ENCODE measurements around the gene TCF4.

The TCF4 gene

GRCh38 chr18:55447672-55448018, 140.3 kb downstream of the TCF4 start:
- in situ Hi-C loops (cut with MboI; ENCODE audit: low sequenced_read_pairs), result no loop called here

- in situ Hi-C loops (cut with MboI; ENCODE audit: low sequenced_read_pairs), result no loop called here
These were observed 140.9 kb downstream of the TCF4 start for GRCh38 chr18:55446996-55447671.

GRCh38 chr18:55444536-55444935, 143.5 kb downstream of the TCF4 start:
- in situ Hi-C loops (cut with MboI; ENCODE audit: low sequenced_read_pairs), result no loop called here

DNA sequence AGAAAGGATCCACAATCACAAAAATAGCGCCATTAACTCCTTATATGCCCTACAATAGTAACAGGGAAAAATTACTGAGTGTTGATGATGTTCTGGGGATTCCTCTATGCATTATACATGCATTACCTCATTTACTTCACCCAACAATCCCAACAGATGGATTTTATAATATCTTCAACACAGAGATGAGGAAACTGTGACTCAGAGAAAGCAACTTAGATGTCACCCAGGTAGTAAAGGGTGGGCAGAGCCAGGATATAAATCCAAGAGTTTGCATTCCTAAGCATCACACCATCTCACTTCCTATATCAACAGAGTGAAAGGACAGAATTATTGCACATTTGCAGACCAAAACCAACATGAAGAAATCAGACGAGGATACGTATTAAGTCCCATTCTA, 144.2 kb downstream of the TCF4 start:
- in situ Hi-C loops (cut with MboI; ENCODE audit: low sequenced_read_pairs), result no loop called here

DNA sequence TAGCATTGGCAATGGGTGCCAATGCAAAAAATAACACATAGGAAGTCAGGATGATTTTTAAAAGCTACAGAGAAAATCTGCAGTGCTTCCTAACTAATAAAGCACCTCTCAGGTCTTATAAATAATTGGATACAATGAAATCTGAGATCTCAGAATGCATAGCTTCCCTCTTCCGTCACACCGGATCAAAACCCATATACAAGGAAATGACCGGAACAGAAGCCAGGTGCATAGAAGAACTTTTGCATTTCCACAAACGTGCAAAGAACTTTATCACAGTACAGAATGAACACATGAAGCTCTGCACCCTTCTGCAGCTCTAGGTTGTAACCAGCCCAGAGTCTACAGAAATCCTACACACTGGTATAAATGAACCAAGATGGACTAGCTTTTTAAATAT, 145.4 kb downstream of the TCF4 start:
- in situ Hi-C loops (cut with MboI; ENCODE audit: low sequenced_read_pairs), result no loop called here

DNA sequence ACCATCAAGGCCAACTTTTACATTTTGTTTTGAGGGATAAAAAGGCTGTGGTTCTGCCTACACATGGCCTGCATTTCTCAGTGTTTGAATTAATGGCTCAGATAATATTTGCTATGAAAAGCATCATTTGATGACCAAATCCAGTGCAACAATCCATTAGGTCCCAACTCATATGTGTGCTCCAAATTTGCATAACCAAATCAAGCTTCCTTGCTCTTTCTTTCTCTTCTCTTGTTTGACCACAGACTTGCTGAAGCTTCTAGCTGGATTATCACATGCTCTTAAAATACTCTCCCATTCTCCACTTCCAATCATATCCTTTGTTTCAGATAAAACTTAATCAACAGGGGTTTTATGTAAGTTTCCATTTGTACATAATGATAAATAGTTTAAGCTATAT, 147.0 kb downstream of the TCF4 start:
- in situ Hi-C loops (cut with MboI; ENCODE audit: low sequenced_read_pairs), result no loop called here

DNA sequence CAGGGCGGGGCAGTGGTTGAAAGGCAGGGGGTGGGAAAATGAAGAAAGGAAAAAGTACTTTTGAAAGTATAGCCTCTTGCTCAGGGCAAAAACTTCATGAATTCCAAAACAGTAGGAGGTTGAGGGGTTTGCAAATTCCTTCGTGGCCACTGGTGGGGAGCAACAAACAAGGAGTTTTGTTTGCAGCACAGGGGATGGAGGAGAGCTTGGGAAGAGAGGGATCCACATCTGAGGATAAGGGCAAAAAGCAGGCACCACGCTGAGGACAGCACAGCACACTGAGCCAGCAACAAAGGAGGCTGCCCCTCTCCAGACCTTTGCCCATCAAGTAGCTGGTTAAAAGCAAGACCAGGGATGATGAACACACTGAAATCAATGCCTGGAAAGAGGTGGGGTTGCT, 148.9 kb downstream of the TCF4 start:
- in situ Hi-C loops (cut with MboI; ENCODE audit: low sequenced_read_pairs), result no loop called here

DNA sequence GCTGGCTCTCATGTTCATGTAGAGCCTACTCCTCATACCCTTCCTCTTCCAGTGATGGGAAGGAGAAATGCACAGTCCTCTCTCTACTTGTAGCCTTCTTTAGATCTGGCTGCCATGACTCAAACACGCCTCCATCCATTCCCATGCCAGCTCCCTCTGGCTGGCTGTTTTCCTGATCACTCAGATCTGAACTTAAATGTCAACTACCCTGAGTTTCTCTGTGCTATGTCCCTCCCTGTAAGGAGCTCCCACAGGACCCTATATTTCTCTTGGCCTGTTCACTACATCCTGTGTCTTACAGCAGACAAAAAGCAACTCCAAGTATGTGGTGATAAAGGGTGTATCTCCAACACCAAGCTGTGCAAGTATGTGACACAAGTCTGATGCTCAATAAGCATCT, 152.4 kb downstream of the TCF4 start:
- in situ Hi-C loops (cut with MboI; ENCODE audit: low sequenced_read_pairs), result no loop called here

DNA sequence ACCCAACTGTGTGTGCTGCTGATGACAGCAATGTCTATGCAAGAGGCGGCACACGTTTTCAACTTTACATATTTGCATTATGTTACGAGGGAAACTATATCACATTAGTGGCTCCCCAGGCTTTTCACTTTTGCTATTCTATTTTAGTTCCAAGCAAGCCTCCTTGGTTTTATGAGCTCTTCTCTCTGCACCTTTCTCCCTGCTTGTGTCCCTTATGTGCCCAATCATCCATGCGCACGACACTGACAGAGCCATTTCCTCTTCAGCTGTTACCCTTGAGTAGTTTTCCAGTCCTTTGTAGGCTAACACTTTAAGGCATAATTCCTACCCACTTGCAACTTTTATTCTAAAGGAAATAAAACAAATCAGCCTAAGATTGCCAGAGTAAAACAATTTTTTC, 154.3 kb downstream of the TCF4 start:
- in situ Hi-C loops (cut with MboI; ENCODE audit: low sequenced_read_pairs), result no loop called here

- in situ Hi-C loops (cut with MboI; ENCODE audit: low sequenced_read_pairs), result no loop called here
These were observed 154.9 kb downstream of the TCF4 start for GRCh38 chr18:55433140-55433539.

- in situ Hi-C loops (cut with MboI; ENCODE audit: low sequenced_read_pairs), result no loop called here
These were observed 155.5 kb downstream of the TCF4 start for GRCh38 chr18:55432307-55433040.

DNA sequence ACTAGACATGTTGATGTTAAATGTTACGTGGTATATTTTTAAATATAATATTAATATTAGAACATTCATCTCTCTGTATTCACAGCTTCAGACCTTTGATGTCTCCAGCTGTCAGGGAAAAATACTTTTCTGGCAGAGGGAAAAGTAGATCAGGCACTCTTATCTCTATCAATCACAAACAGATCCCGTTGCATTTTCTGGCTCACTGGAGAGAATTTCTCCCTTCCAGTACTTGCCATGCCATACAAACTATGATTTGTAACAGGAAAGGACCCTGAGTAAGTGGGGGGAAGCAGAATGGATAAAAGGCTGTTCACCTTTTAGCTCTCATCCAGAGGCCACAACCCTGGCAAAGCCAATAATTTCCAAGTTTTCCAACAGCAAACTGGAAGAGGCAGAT, 158.0 kb downstream of the TCF4 start:
- in situ Hi-C loops (cut with MboI; ENCODE audit: low sequenced_read_pairs), result no loop called here

GRCh38 chr18:55427951-55428350, 160.0 kb downstream of the TCF4 start:
- in situ Hi-C loops (cut with MboI; ENCODE audit: low sequenced_read_pairs), result no loop called here

GRCh38 chr18:55425698-55426097, 162.3 kb downstream of the TCF4 start:
- in situ Hi-C loops (cut with MboI; ENCODE audit: low sequenced_read_pairs), result no loop called here

DNA sequence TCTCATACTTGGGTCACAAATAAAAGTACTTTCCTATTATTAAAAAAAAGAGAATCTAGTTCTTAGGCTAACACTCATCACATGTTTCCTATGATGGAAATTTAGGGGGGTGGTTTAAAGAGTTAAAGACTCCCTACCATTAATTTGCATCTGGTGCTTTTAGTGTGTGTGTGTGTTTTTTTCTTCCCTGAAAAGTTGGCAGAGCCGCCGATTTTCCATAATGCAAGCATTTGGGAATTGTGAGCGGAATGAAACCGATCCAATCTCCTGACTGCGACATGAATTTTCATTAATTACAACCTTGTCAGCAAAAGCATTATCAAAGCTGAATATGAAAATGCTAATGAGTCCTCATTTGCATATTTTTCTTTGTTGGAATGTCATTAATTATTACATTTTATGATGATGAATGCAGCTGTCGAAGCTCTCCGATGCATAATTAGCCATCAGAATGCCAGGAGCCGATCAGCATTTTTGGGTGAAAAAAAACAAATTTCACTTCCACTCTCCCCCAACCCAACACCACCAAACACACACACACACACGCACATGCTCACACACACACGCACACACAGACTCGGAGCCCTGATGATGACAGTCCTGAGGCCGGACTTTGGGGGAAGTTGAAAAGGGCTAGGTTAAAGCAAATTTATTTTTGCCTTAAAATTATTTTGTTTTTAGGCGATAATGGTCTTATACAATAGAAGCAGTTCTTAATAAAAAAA, 165.4 kb downstream of the TCF4 start:
- in situ Hi-C loops (cut with MboI; ENCODE audit: low sequenced_read_pairs), result no loop called here

DNA sequence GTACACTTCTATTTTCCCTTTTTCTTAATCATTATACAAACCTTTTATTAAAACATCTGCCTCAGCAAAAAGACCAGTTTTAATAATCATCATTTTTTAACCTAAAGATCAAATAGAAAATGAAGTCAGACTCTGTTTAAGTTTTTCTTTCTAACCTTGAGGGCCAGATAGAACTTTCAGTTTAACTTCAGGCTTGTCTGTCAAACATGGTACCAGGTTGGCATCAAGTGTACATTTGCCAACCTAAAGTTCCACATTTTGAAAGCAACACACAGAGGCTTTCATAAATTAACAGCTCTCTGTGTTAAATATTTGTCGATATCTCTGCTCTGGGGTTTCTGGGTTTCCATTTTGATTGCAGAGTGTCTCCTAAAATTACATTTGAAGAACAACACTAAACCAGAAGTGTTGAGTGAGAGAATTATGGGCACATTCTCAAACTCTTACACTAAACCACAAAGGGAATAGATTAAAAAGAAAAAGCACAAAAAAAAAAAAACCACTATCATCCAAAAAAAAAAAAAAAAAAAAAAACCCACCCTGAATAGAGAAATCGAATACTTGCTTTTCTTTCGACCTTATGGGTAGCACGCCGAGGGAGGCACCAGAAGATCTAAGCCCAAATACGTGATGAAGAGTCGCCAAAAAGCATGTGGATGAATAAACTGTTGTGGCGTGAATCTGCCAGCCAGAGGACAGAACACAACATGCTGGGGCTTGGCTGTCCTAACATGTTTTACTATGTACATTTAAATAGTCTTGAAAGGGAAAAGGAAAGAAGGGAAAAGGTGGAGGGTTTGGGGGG, 166.2 kb downstream of the TCF4 start:
- in situ Hi-C loops (cut with MboI; ENCODE audit: low sequenced_read_pairs), result no loop called here

DNA sequence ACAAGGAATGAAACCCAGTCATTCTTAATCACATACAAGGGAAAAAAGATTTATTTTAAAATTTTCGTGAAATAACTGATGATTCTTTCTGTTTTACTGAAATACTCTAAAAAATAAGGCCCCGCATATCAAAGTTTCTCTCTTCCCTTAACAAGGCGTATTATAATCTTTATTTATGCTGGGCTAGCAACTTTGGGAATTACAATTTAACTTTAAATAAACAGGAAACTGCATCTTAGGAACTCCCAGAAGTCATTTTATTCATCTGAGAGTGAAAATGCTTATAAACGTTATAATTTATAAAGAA, 166.7 kb downstream of the TCF4 start:
- in situ Hi-C loops (cut with MboI; ENCODE audit: low sequenced_read_pairs), result no loop called here

DNA sequence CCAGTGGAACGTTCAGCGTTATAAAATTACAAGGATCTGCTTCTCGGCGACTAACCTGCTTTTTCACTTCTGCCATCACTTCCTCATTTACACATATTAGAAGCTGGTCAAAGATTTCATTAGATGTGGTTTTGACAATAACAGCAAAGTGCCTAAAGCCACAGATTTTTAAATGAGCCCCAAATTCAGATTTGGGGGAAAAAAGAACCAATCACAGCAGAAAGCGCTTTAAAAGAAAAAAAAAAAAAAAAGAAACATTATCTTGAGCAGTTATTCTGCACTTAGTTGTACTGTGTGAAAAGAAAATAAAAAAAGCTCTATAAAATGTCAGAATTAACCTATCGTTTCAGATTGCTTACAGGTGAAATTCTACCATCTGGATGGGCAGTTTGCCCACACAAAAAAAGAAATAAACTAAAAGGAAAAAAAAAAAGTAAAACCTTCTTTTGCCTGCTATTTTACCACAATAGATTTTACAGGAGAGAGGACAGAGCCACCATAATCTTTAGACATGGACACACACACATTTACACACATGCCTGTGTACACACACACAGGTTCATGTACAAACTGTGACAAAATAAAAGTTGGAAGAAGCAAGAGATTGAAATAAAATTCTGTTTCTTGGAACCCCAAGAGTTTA, 167.2 kb downstream of the TCF4 start:
- in situ Hi-C loops (cut with MboI; ENCODE audit: low sequenced_read_pairs), result no loop called here

GRCh38 chr18:55419947-55420664, 167.9 kb downstream of the TCF4 start:
- in situ Hi-C loops (cut with MboI; ENCODE audit: low sequenced_read_pairs), result no loop called here

GRCh38 chr18:55419132-55419946, 168.7 kb downstream of the TCF4 start:
- in situ Hi-C loops (cut with MboI; ENCODE audit: low sequenced_read_pairs), result no loop called here

All from HL-60/S4 treated with retinoic acid at 250 ng/mL for 4 days and 3 days (cell line).